GM20431 (cell line): ENCODE measurements around the gene ZNF284.
"Not testable (repeated sequence)": the region's sequence is repeated elsewhere in the genome, so short reads cannot be mapped to it uniquely, and the experiment has no call there.

Source experiments
- in situ Hi-C: fragments of 300-500 bp; cut with MseI, MboI; formaldehyde crosslinking; loops from one replicate; pipeline ENCODE4 v1.15.0; 2020; ENCODE audit warnings: low sequenced_read_pairs; ENCODE audit not compliant: unreplicated experiment

ZNF284 gene

DNA sequence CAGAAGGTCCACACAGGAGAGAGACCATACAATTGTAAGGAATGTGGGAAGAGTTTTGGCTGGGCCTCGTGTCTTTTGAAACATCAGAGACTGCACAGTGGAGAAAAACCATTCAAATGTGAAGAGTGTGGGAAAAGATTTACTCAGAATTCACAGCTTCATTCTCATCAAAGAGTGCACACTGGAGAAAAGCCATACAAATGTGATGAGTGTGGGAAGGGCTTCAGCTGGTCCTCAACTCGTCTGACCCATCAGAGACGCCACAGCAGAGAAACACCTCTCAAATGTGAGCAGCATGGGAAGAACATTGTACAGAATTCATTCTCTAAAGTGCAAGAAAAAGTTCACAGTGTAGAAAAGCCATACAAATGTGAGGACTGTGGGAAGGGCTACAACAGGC is 35.8 kb downstream of the ZNF284 start:
- in situ Hi-C loops, result no loop called here

DNA sequence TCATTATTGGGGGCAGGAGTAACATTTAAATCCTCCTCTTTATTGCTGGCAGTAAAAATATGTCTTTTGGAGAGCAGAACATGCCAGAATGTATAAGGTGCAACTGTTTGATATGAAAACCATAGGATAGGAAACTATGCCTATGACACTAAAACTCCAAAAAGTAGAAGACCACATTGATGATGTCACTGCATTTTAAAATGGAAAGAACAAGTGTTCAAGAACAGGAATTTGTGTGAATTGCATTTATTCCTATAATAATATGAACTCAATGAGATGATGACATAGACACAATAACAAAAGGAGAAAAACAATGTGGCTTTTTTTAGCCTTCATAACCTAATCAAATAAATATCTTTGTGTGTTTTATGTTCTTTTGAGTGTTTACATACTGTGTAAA is 37.5 kb downstream of the ZNF284 start:
- in situ Hi-C loops, result no loop called here

DNA sequence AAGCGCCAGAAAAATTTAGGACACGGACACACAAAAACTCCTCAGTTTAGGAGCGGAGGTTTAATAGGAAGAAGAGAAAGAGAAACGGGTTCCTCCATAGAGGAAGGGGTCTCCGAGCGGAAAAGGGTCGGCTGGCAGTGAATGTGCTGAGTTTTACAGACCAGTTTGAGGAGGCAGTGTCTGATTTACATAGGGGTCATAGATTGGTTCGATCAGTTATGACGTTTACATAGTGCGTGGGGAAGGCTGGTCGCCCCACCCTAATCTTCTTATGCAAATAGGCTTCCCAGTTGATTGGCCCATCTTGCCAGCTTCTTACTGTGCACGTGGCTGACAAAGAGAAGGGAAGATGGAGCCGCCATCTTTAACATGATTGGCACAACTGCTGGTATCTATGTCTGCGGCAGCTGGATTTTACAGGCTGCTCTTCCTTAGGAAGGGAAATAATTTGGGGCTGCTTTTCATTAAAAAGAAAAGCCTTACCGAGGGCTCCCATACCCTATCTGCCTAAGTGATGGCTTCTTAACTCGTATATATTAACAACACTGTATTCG is 40.0 kb downstream of the ZNF284 start:
- in situ Hi-C loops, result no loop called here

DNA sequence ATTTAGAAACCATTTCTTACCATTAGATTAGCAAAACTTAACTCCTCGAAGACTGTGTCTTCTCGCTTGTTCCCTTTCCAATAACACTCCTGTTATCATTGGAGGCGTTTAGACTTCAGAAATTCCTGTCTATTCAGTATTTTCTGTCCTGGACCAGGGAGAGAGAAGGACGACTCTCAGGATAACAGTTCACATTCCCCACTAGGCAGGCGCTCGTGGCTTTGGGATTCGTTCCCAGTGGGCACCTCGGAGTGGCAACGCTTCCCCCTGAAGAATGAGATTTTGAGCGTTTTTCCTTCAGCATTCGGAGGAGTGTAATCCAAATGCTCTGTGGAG is 40.8 kb downstream of the ZNF284 start:
- in situ Hi-C loops, result no loop called here

DNA sequence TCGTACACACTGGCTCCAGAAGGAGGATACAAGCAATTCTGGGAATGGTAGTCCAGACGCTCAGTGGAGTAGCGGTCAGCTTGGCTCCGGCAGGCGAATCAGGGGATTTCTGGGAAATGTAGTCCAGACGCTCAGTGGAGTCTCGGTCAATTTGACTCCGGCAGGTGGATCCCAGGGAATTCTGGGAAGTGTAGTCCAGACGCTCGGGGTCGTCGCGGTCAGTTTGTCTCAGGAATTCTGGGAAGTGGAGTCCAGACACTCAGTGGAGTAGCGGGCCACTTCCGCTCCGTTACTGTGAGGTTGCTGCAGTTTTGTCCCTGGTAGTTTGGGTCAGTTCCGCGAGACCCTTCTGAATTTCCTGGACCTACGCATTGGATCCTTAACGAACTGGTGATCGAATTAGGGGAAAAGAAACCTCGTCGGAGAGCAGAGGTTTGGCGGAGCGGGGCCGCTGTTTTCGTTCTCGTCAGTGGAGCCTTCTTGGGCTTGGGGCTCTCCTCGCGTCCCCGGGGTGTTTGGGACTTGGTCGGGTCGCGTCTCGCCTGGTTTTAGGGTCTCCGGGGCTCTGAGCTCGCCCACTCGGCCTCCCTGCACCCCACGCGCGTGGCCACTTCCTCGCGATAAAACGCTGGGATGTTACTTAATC is 41.3 kb downstream of the ZNF284 start, which contains the start of gene ZNF225:
ZNF225 (plus strand) TSS at position 262 of the 646 bp plus-strand sequence. CDS start 2,429 bp downstream, outside the sequence.
- in situ Hi-C loops, result no loop called here

DNA sequence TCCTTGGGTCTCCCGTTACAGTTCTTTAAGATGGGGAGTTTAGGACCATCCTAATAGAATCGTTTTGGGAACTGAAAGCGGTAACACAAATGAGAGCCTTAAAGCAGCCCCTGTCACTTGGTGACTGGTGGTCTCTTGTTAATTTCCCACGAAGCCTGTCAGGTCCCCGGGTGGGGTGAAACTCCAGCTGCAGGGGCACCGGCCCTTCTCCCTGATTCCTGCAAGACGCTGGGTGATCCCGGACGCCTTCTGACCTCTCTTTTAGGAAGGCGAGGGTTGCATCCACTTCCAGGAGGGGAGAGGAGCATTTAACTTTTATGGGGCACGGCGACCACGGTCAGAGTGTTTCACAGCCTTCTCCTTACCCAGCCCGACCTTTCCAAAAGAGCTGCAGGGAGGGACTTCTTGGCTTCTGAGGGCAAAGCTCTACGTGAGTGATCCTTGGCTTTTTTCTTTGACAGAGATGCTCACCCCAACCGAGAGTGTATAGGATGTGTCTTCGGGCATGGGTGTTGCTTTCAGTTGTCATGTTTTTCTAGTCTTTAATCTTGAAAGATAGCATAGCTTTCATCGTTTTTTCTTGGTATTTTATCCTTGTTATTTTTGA is 41.9 kb downstream of the ZNF284 start:
- in situ Hi-C loops, result no loop called here

DNA sequence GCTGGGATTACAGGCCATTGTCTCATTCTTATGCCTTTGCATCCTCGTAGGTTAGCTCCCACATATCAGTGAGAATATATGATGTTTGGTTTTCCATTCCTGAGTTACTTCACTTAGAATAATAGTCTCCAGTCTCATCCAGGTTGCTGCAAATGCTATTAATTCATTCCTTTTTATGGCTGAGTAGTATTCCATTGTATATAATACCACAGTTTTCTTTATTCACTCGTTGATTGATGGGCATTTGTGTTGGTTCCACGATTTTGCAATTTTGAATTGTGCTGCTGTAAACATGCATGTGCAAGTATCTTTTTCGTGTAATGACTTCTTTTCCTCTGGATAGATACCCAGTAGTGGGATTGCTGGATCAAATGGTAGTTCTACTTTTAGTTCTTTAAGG is 49.2 kb downstream of the ZNF284 start:
- in situ Hi-C loops, result not testable (repeated sequence)

DNA sequence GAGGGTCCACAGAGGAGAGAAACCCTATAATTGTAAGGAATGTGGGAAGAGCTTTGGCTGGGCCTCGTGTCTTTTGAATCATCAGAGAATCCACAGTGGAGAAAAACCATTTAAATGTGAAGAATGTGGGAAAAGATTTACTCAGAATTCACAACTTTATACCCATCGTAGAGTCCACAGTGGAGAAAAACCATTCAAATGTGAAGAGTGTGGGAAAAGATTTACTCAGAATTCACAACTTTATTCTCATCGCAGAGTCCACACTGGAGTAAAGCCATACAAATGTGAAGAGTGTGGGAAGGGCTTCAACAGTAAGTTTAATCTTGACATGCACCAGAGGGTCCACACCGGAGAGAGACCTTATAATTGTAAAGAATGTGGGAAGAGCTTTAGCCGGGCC is 60.0 kb downstream of the ZNF284 start:
- in situ Hi-C loops, result no loop called here
